HepG2 (cell line): ENCODE data around the gene NOC4L. TPM values are rescaled to one million over a fixed set of nuclear protein-coding genes. Genes with fewer than 3 reads are reported as not detected.

Source experiments
- ATAC-seq: fragments of 200-7000 bp; cut with Tn5 transposase; 3 replicates; pipeline ENCODE4 v1.9.1; 2020; ENCODE audit warnings: mild to moderate bottlenecking, moderate library complexity
- BruUV-seq: library from RNA; stranded (reverse); fragments of 400-500 nt; replicated peaks from 2 replicates; lab custom pipeline; 2021; lab: Mats Ljungman, UMichigan
- CTCF ChIA-PET: fragments of 300-600 bp; formaldehyde crosslinking; extraction: SDS; loops from one replicate; lab custom pipeline; 2021; ENCODE audit warnings: low total read pairs, inconsistent platforms, low intra/inter-chr PET ratio; lab: Yijun Ruan, JAX
- POLR2A ChIA-PET: fragments of 350-600 bp; sonication (Branson Sonifier 250); formaldehyde crosslinking; loops from one replicate; lab custom pipeline; 2020; ENCODE audit warnings: antibody characterized with exemption, inconsistent platforms; lab: Yijun Ruan, JAX
- DNase-seq: peaks from one replicate; pipeline ENCODE4 v3.0.0-alpha.2; 2015; ENCODE audit warnings: low spot score
- FAIRE-seq: peaks from 3 replicates; lab custom pipeline; 2011; peaks lifted over from hg19 to GRCh38; lab: Jason Lieb, UNC
- H2AFZ ChIP-seq: one replicate; pipeline ENCODE4 v1.6.1; 2011; ENCODE audit warnings: low read length, inconsistent platforms
- H3K27ac ChIP-seq: fragments of 300-600 bp; 3 replicates; pipeline ENCODE4 v1.8.0; 2011; ENCODE audit warnings: mixed run types, mild to moderate bottlenecking, mixed read lengths, low read length, inconsistent platforms; ENCODE audit not compliant: insufficient read depth; ENCODE audit errors: extremely low read length
- H3K27me3 ChIP-seq, 2 experiments: fragments of 200-600 bp in 1 of 2; 2 replicates in 1 of 2; 3 replicates in 1 of 2; pipeline versions ENCODE4 v1.6.0 to v1.8.0; 2011; ENCODE audit warnings: low read length in 2 of 2, mild to moderate bottlenecking in 2 of 2, moderate library complexity in 2 of 2, inconsistent platforms in 1 of 2; ENCODE audit not compliant: insufficient read depth in 2 of 2, control insufficient read depth in 1 of 2
- H3K36me3 ChIP-seq, 2 experiments: fragments of 200-600 bp in 1 of 2; replicated peaks in 1 of 2; 2 replicates in 1 of 2; 3 replicates in 1 of 2; pipeline versions ENCODE4 v1.5.1 to v1.8.0; 2011; ENCODE audit warnings: low read length in 2 of 2, inconsistent platforms in 1 of 2; ENCODE audit not compliant: insufficient read depth in 2 of 2, control insufficient read depth in 1 of 2
- H3K4me1 ChIP-seq: 2 replicates; pipeline ENCODE4 v1.5.1; 2012; ENCODE audit warnings: low read length, inconsistent platforms; ENCODE audit not compliant: insufficient read depth
- H3K4me2 ChIP-seq: 2 replicates; pipeline ENCODE4 v1.6.0; 2011; ENCODE audit warnings: low read depth, low read length, inconsistent platforms
- H3K4me3 ChIP-seq, 3 experiments: fragments of 200-600 bp in 1 of 3; sonication (generic), shearing (Covaris generic) in 1 of 3; replicated peaks in 1 of 3; 2 replicates each; pipeline ENCODE4 v1.5.1; 2011 to 2016; ENCODE audit warnings: low read length in 3 of 3, inconsistent platforms in 2 of 3, low read depth in 2 of 3, mild to moderate bottlenecking in 2 of 3, control low read depth in 1 of 3, mixed read lengths in 1 of 3; ENCODE audit not compliant: insufficient read depth in 1 of 3
- H3K79me2 ChIP-seq: one replicate; pipeline ENCODE4 v1.6.1; 2011; ENCODE audit warnings: low read length, inconsistent platforms; ENCODE audit not compliant: insufficient read depth
- H3K9ac ChIP-seq: 2 replicates; pipeline ENCODE4 v1.6.0; 2011; ENCODE audit warnings: mild to moderate bottlenecking, low read depth, low read length, inconsistent platforms; ENCODE audit not compliant: insufficient read depth
- H3K9me3 ChIP-seq: 2 replicates; pipeline ENCODE4 v1.5.1; 2012; ENCODE audit warnings: mild to moderate bottlenecking, low read length
- H4K20me1 ChIP-seq: 2 replicates; pipeline ENCODE4 v1.6.0; 2011; ENCODE audit warnings: inconsistent platforms, mild to moderate bottlenecking, low read length, moderate library complexity; ENCODE audit not compliant: insufficient read depth
- KIAA2018 ChIP-seq: sonication (generic); formaldehyde crosslinking; IDR thresholded peaks from 2 replicates; pipeline ENCODE4 v1.5.0; 2020; ENCODE audit warnings: mild to moderate bottlenecking, missing genetic modification reagents, borderline replicate concordance
- SMARCC2 ChIP-seq: fragments of 450-650 bp; IDR thresholded peaks from 2 replicates; pipeline ENCODE4 v1.6.1; 2017; ENCODE audit warnings: antibody characterized with exemption, mild to moderate bottlenecking
- ZBTB2 ChIP-seq: sonication (generic); formaldehyde crosslinking; IDR thresholded peaks from 2 replicates; pipeline ENCODE4 v1.8.0; 2022; ENCODE audit warnings: low read depth, missing genetic modification reagents
- ZBTB7B ChIP-seq: sonication (generic); formaldehyde crosslinking; IDR thresholded peaks from 2 replicates; pipeline ENCODE4 v1.4.0; 2020; ENCODE audit warnings: missing genetic modification reagents
- ZFAT ChIP-seq: sonication (generic); formaldehyde crosslinking; conservative IDR thresholded peaks from 2 replicates; pipeline ENCODE4 v1.8.1; 2023; ENCODE audit warnings: missing genetic modification reagents, inconsistent platforms
- ZFP36 ChIP-seq: fragments of 150-350 bp; IDR thresholded peaks from 2 replicates; pipeline ENCODE4 v1.6.1; 2018; ENCODE audit warnings: borderline replicate concordance, low read length, low read depth; ENCODE audit not compliant: partially characterized antibody
- ZNF138 ChIP-seq: sonication (generic); formaldehyde crosslinking; IDR thresholded peaks from 2 replicates; pipeline ENCODE4 v1.5.0; 2020; ENCODE audit warnings: mild to moderate bottlenecking, low read depth, missing genetic modification reagents
- ZNF260 ChIP-seq: sonication (generic); formaldehyde crosslinking; IDR thresholded peaks from 2 replicates; pipeline ENCODE4 v1.4.0; 2020; ENCODE audit warnings: missing genetic modification reagents, low read depth, mild to moderate bottlenecking, borderline replicate concordance
- ZNF274 ChIP-seq: sonication (generic); formaldehyde crosslinking; IDR thresholded peaks from 2 replicates; pipeline ENCODE4 v1.5.1; 2020; ENCODE audit warnings: mild to moderate bottlenecking, missing genetic modification reagents
- ZNF619 ChIP-seq: sonication (generic); formaldehyde crosslinking; IDR thresholded peaks from 2 replicates; pipeline ENCODE4 v1.4.0; 2020; ENCODE audit warnings: mild to moderate bottlenecking, missing genetic modification reagents
- ZNF704 ChIP-seq: sonication (generic); formaldehyde crosslinking; IDR thresholded peaks from 2 replicates; pipeline ENCODE4 v1.8.1; 2023; ENCODE audit warnings: mild to moderate bottlenecking, inconsistent platforms, moderate library complexity, missing genetic modification reagents, borderline replicate concordance
- WGBS: methylation state at CpG from one replicate; pipeline ENCODE4 v1.1.6; 2017; ENCODE audit warnings: low lambda C conversion rate; 5-methylcytosine and 5-hydroxymethylcytosine counted together
- in situ Hi-C: cut with HindIII; loops from 2 replicates; pipeline ENCODE4 v1.10.0; 2017; ENCODE audit warnings: low pct_unique_long_range_greater_than_20kb; ENCODE audit not compliant: extremely low pct_ligation_motif_present
- intact Hi-C: fragments of 100-400 bp; cut with micrococcal nuclease; formaldehyde crosslinking; loops from one replicate; pipeline ENCODE4 v1.10.0; 2022; ENCODE audit not compliant: unreplicated experiment
- polyA plus RNA-seq, 8 experiments: library from polyadenylated mRNA; depleted of rRNA in 3 of 8; stranded (reverse) in 7 of 8; unstranded in 1 of 8; fragments of >200 nt; fragmentation: Illumina TruSeq in 4 of 8; extraction: Trizol in 4 of 8; gene quantifications; 2 replicates each; pipeline versions ENCODE4 v1.2.1 to v1.2.3, GENCODE V29; 2011 to 2016; ENCODE audit warnings: low read depth in 4 of 8, missing spikeins in 1 of 8, mixed read lengths in 1 of 8; ENCODE audit not compliant: insufficient read depth in 1 of 8
- total RNA-seq, 5 experiments: library from RNA; depleted of rRNA; stranded (reverse); fragments of >200 nt; fragmentation: Illumina TruSeq; extraction: Trizol; gene quantifications; 2 replicates each; pipeline ENCODE4 v1.2.3, GENCODE V29; 2016; ENCODE audit warnings: low read depth in 1 of 5
- TF ChIP-seq, protein P1 (sequence below): sonication (generic); formaldehyde crosslinking; IDR thresholded peaks from 2 replicates; pipeline ENCODE4 v1.4.0; 2020; ENCODE audit warnings: missing genetic modification reagents, low read depth, mild to moderate bottlenecking, borderline replicate concordance

Gene NOC4L
- total and polyA plus RNA-seq, 2 of the 13 experiments (the other 11 are each of a cell fraction or from before 2014, with no cell fraction given) = 4.3 to 14.6 TPM

GRCh38 chr12:132146772-132147422 is 2.6 kb downstream of the NOC4L start:
- DNase-seq (no peak), FAIRE-seq (no peak), ATAC-seq (no peak)
- Histone ChIP-seq H3K79me2 (peaks cover 26% of the 10 kb centered on the region), H3K4me3 (no peak overlapping the region), H4K20me1 (no peaks in the 10 kb centered on the region), H3K9me3 (no peaks in the 10 kb centered on the region), H3K9ac (no peak overlapping the region), H3K4me2 (no peak overlapping the region), H3K27me3 (no peaks in the 10 kb centered on the region; a peak in 1 of 5 replicates), H3K27ac (no peak overlapping the region), H3K4me1 (peaks cover 17% of the 10 kb centered on the region), H3K36me3 (peaks cover 3 to 5% of the 10 kb centered on the region in 2 experiments; a peak in 2 of 5 replicates), H2AFZ (no peak overlapping the region)
- BruUV-seq = no TSS peak
- ChIA-PET POLR2A (no interaction called here), CTCF (no interaction called here)
- whole genome bisulfite sequencing = 98% methylated on average over 14 of the region's 19 CpGs
- intact Hi-C loops (no loop called here), in situ Hi-C loops (no loop called here)
- TF ChIP-seq ZNF704 (no peak), KIAA2018 (CRISPR knock-in tag) (no peak), ZNF619 (no peak), ZFP36 (no peak), ZBTB7B (CRISPR knock-in tag) (no peak), SMARCC2 (no peak), ZBTB2 (CRISPR knock-in tag) (no peak), ZNF260 (CRISPR knock-in tag) (no peak), ZNF274 (CRISPR knock-in tag) (no peak), ZNF138 (CRISPR knock-in tag) (no peak), ZFAT (no peak)
- TF ChIP-seq, protein P1, sequence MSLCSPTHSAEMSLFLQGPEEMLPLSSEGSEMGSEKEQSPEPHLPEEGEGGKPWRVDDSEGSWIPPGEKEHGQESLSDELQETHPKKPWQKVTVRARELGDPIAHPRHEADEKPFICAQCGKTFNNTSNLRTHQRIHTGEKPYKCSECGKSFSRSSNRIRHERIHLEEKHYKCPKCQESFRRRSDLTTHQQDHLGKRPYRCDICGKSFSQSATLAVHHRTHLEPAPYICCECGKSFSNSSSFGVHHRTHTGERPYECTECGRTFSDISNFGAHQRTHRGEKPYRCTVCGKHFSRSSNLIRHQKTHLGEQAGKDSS = no peak
